Activated naive CD8-positive, alpha-beta T cell treated with anti-CD3 and anti-CD28 coated beads, Interleukin-2, amount 50 U/mL, for 16 hours (primary cell): ENCODE data around the gene MPZL2.
"Not testable (repeated sequence)": the region's sequence is repeated elsewhere in the genome, so short reads cannot be mapped to it uniquely, and the experiment has no call there.

Source experiments
- DNase-seq: peaks from one replicate; pipeline ENCODE4 v3.0.0-alpha.2; 2020; ENCODE audit warnings: low read depth, low spot score

MPZL2 gene

GRCh38 chr11:118263695-118264568 lies at the start of gene MPZL2:
Gene MPZL2 (minus strand): TSS chr11:118264297. CDS start chr11:118264153, 144 bp downstream.
- no peak for DNase-seq

GRCh38 chr11:118313242-118313641 lies 49.1 kb upstream of the MPZL2 start:
- DNase-seq = no peak

- no peak for DNase-seq
These were observed 48.2 kb upstream of the MPZL2 start for GRCh38 chr11:118312328-118312727.

GRCh38 chr11:118311518-118311917 lies 47.4 kb upstream of the MPZL2 start:
- DNase-seq = no peak

GRCh38 chr11:118310781-118311485 lies 46.8 kb upstream of the MPZL2 start:
- DNase-seq = no peak

- DNase-seq = no peak
These were observed 46.2 kb upstream of the MPZL2 start for GRCh38 chr11:118310271-118310670.

GRCh38 chr11:118308995-118309528 lies 45.0 kb upstream of the MPZL2 start:
- DNase-seq = not testable (repeated sequence)

- no peak for DNase-seq
These were observed 42.5 kb upstream of the MPZL2 start for GRCh38 chr11:118306556-118306955.

GRCh38 chr11:118305726-118306125 lies 41.6 kb upstream of the MPZL2 start:
- DNase-seq = no peak

- no peak for DNase-seq
These were observed 40.6 kb upstream of the MPZL2 start, which contains the start of gene CD3E for GRCh38 chr11:118304568-118305248. Gene CD3E (plus strand): TSS chr11:118304730. CDS start chr11:118304953, 223 bp downstream.

GRCh38 chr11:118304227-118304567 lies 40.1 kb upstream of the MPZL2 start:
- DNase-seq = no peak

- DNase-seq = no peak
These were observed 37.6 kb upstream of the MPZL2 start for GRCh38 chr11:118301600-118302195.

GRCh38 chr11:118295815-118296454 lies 31.8 kb upstream of the MPZL2 start:
- DNase-seq = no peak

GRCh38 chr11:118295199-118295598 lies 31.1 kb upstream of the MPZL2 start:
- DNase-seq = no peak

- no peak for DNase-seq
These were observed 30.0 kb upstream of the MPZL2 start for GRCh38 chr11:118294053-118294452.

GRCh38 chr11:118291477-118292135 lies 27.5 kb upstream of the MPZL2 start:
- DNase-seq = no peak

- DNase-seq = no peak
These were observed 26.8 kb upstream of the MPZL2 start for GRCh38 chr11:118290923-118291322.

- DNase-seq = no peak
These were observed 25.3 kb upstream of the MPZL2 start for GRCh38 chr11:118289401-118289800.

- no peak for DNase-seq
These were observed 22.9 kb upstream of the MPZL2 start for GRCh38 chr11:118287006-118287405.

GRCh38 chr11:118286545-118286944 lies 22.4 kb upstream of the MPZL2 start:
- DNase-seq = no peak
